Thyroid gland (tissue), 4 donors: ENCODE data around the gene GNG7. TPM values are rescaled to one million over a fixed set of nuclear protein-coding genes. Genes with fewer than 3 reads are reported as not detected.
"Not testable (repeated sequence)": the region's sequence is repeated elsewhere in the genome, so short reads cannot be mapped to it uniquely, and the experiment has no call there.

Experiments used
- DNase-seq, 2 donors: peaks; one replicate each; pipeline ENCODE4 v3.0.0-alpha.2; 2019
- H3K27ac ChIP-seq, 3 donors: fragments of 200-600 bp; sonication (generic); 1 replicate in 2 of 3; 2 replicates in 1 of 3; pipeline ENCODE4 v1.5.1; 2016 to 2019; ENCODE audit warnings: mild to moderate bottlenecking in 1 of 3, moderate library complexity in 1 of 3
- H3K27me3 ChIP-seq: fragments of 200-600 bp; sonication (generic); one replicate; pipeline ENCODE4 v1.5.1; 2019
- H3K36me3 ChIP-seq, 2 donors: fragments of 200-600 bp; sonication (generic); one replicate each; pipeline ENCODE4 v1.5.1; 2016 to 2019
- H3K4me1 ChIP-seq, 2 donors: fragments of 200-600 bp; sonication (generic); one replicate each; pipeline ENCODE4 v1.5.1; 2017 to 2019
- H3K4me3 ChIP-seq, 3 donors: fragments of 200-600 bp; sonication (generic); replicated peaks in 1 of 3; 1 replicate in 2 of 3; 2 replicates in 1 of 3; pipeline ENCODE4 v1.5.1; 2016; ENCODE audit warnings: mild to moderate bottlenecking in 1 of 3
- H3K9me3 ChIP-seq: fragments of 200-600 bp; sonication (generic); one replicate; pipeline ENCODE4 v1.5.1; 2017
- CTCF ChIP-seq, 6 experiments: fragments of 200-600 bp in 3 of 6; fragments of 450-650 bp in 3 of 6; sonication (generic) in 3 of 6; IDR thresholded peaks; one replicate each; pipeline ENCODE4 v1.5.1; 2016 to 2019; ENCODE audit warnings: antibody characterized with exemption in 6 of 6, mild to moderate bottlenecking in 2 of 6, inconsistent platforms in 1 of 6, moderate library complexity in 1 of 6
- POLR2A ChIP-seq, 2 donors: fragments of 450-650 bp; IDR thresholded peaks; one replicate each; pipeline ENCODE4 v1.6.1; 2017; ENCODE audit warnings: antibody characterized with exemption in 2 of 2, mild to moderate bottlenecking in 2 of 2, moderate library complexity in 1 of 2
- WGBS, 2 donors: methylation state at CpG; one replicate each; pipeline ENCODE4 v1.1.5; 2017; 5-methylcytosine and 5-hydroxymethylcytosine counted together
- intact Hi-C: fragments of 100-400 bp; cut with DNase I; formaldehyde crosslinking; loops from one replicate; pipeline ENCODE4 v1.15.1; 2023
- total RNA-seq, 4 donors: library from RNA; depleted of rRNA; stranded (reverse); fragments of >200 nt; gene quantifications; one replicate each; pipeline ENCODE4 v1.2.3, GENCODE V29; 2016

GNG7 gene
- total RNA-seq, 4 donors from 2014 or later, result 3.8 to 6.9 (median 5.6) TPM

GRCh38 chr19:2469102-2469914 lies 233.2 kb downstream of the GNG7 start:
- DNase-seq, result no peak
- no peak for TF ChIP-seq CTCF (IDR thresholded peaks at IDR 0.05)
- no peak for TF ChIP-seq POLR2A (IDR thresholded peaks at IDR 0.05)

GRCh38 chr19:2468596-2468995 lies 233.9 kb downstream of the GNG7 start:
- TF ChIP-seq POLR2A (IDR thresholded peaks at IDR 0.05) (no peak), CTCF (IDR thresholded peaks at IDR 0.05) (no peak)
- Histone ChIP-seq H3K36me3 (no peaks in the 10 kb centered on the region), H3K27me3 (no peaks in the 10 kb centered on the region), H3K27ac (no peak overlapping the region), H3K4me1 (no peaks in the 10 kb centered on the region), H3K9me3 (no peaks in the 10 kb centered on the region), H3K4me3 (no peak overlapping the region)
- no peak for DNase-seq
- 71 to 76% methylated on average over 12 of the region's 12 CpGs for WGBS, 2 donors
- intact Hi-C loops, result loop anchor here (10.0 kb wide), 1 partner anchor 286 kb away; no protein-coding TSS in a partner anchor

More at GRCh38 chr19:2469102-2469914, 233.2 kb downstream of the GNG7 start:
- H3K36me3 ChIP-seq, result no peaks in the 10 kb centered on the region
- H3K27me3 ChIP-seq, result no peaks in the 10 kb centered on the region
- intact Hi-C loops, result loop anchor here (10.0 kb wide), 1 partner anchor 285 kb away; no protein-coding TSS in a partner anchor
- H3K4me3 ChIP-seq, result no peak overlapping the region
- no peaks in the 10 kb centered on the region for H3K9me3 ChIP-seq
- H3K27ac ChIP-seq, result no peak overlapping the region
- 60 to 62% methylated on average over 19 to 23 of the region's 23 CpGs for WGBS, 2 donors
- H3K4me1 ChIP-seq, result no peaks in the 10 kb centered on the region

DNA sequence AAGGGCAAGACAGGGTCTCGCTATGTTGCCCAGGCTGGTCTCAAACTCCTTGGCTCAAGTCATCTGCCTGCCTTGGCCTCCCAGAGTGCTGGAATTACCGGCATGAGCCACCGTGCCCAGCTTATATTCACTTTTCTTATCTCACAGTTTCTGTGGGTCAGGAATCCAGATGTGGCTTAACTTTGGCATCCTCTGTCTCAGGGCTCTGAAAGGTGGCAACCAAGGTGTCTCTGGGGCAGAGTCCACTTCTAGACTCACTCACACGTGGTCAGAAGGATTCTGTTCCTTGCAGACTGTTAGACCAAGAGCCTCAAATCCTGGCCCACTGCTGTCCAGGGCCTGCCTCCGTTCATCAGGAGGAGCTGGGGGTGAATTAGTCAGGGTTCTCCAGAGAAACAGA lies 238.1 kb downstream of the GNG7 start:
- intact Hi-C loops, result loop anchor here (10.0 kb wide), 1 partner anchor 290 kb away; no protein-coding TSS in a partner anchor
- peaks cover 8 to 14% of the 10 kb centered on the region in 2 donors for H3K4me1 ChIP-seq
- no peaks in the 10 kb centered on the region for H3K36me3 ChIP-seq
- H3K9me3 ChIP-seq, result no peaks in the 10 kb centered on the region
- TF ChIP-seq POLR2A (IDR thresholded peaks at IDR 0.05) (no peak), CTCF (IDR thresholded peaks at IDR 0.05) (no peak)
- H3K4me3 ChIP-seq, result no peak overlapping the region
- no peak for DNase-seq
- H3K27me3 ChIP-seq, result no peaks in the 10 kb centered on the region
- whole genome bisulfite sequencing, 2 donors, result 79 to 84% methylated on average over 5 of the region's 5 CpGs
- no peak overlapping the region for H3K27ac ChIP-seq

- not testable (repeated sequence) for H3K27ac ChIP-seq, H3K27me3 ChIP-seq, H3K36me3 ChIP-seq, H3K9me3 ChIP-seq, DNase-seq, H3K4me3 ChIP-seq
- 95 to 98% methylated on average over 5 of the region's 5 CpGs for WGBS, 2 donors
- H3K4me1 ChIP-seq, result peaks cover 8 to 14% of the 10 kb centered on the region in 2 donors
- intact Hi-C loops, result loop anchor here (10.0 kb wide), 1 partner anchor 291 kb away; no protein-coding TSS in a partner anchor
Observed at GRCh38 chr19:2463694-2464093, 238.8 kb downstream of the GNG7 start.

DNA sequence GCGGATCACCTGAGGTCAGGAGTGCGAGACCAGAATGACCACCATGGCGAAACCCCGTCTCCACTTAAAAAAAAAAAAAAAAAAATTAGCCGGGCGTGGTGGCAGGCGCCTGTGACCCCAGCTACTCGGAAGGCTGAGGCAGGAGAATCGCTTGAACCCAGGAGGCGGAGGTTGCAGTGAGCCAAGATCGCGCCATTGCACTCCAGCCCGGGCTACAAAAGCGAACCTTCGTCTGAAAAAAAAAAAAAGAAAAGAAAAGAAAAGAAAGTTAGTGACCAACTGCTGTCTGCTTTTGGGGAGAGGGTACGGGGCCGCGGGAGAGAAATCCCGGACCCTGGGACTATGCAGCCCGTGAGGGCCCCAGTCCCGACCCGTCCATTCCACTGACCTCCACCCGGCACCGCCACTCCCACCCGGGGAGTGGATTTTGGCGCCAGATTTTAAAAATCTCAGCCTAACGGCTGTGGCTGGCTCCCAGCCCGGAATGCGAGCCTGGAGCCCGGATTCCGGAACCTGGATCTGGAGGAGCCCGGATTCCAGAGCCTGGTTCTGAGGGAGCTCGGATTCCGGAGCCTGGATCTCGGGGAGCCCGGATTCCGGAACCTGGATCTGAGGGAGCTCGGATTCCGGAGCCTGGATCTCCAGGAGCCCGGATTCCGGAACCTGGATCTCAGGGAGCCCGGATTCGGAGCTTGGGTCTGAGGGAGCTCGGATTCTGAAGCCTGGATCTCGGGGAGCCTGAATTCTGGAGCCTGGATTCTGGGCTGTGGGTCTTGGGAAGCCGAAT lies 239.7 kb downstream of the GNG7 start:
- H3K27me3 ChIP-seq, result no peaks in the 10 kb centered on the region
- WGBS, 2 donors, result 4 to 5% methylated on average over 35 to 38 of the region's 46 CpGs
- TF ChIP-seq POLR2A (IDR thresholded peaks at IDR 0.05), result no peak
- no peak for TF ChIP-seq CTCF (IDR thresholded peaks at IDR 0.05)
- H3K27ac ChIP-seq, result peak overlapping the region in 2 of 3 donors; percentile 3 to 17
- peak; percentile 91 to 93 for DNase-seq
- H3K4me3 ChIP-seq, result peak overlapping the region in 1 of 3 donors; percentile 56
- H3K4me1 ChIP-seq, result peaks cover 8 to 14% of the 10 kb centered on the region in 2 donors
- intact Hi-C loops, result loop anchor here (10.0 kb wide), 1 partner anchor 292 kb away; no protein-coding TSS in a partner anchor
- H3K9me3 ChIP-seq, result no peaks in the 10 kb centered on the region
- H3K36me3 ChIP-seq, result no peaks in the 10 kb centered on the region
